Activated CD8-positive, alpha-beta memory T cell treated with anti-CD3 and anti-CD28 coated beads for 4 hours (primary cell): ENCODE results near the gene SH2D2A.

ENCODE experiments used
- DNase-seq, 2 donors: peaks; one replicate each; pipeline ENCODE4 v3.0.0-alpha.2; 2020; ENCODE audit warnings: low read depth in 2 of 2

The SH2D2A gene

DNA sequence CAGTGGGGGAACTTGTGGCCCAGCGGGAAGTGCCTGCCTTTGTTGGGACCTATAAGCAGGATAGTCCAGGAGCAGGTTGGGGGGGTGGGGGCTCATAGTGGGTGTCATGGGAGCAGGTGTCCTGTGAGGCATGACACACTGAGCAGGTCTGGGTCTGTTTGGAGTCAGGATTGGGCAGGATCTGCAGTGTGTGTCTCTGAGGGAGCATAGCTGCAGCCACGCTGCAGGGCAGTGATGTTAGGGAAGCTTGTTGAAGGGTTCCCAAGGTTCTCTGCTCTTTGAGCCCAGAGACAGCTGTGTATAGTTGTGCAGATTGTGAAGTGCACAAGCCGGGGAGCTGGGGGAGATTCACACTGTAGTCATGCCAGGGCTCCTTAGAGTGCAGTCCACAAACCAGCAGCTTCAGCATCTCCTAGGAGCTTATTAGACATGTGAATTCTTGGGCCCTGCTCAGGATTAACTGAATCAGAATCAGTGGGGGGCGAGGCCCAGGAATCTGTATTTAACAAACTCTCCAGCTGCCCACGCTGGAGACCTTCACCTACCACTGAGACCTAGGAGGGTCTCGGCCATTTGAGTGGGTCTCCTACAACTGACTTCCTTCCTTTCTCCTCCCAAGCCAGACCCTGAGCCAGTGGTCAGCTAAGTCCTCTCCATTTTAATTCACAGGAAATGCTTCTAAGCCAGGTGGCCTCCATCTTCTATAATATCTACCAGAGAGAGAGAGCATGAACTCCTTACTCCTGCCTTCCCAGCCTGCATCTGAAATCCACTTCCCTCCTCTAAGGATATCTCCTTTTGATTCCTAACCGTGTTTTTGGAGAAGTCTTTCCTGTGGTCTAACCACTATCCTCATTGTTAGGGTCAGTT, 31.2 kb upstream of the SH2D2A start:
- no peak for DNase-seq

DNA sequence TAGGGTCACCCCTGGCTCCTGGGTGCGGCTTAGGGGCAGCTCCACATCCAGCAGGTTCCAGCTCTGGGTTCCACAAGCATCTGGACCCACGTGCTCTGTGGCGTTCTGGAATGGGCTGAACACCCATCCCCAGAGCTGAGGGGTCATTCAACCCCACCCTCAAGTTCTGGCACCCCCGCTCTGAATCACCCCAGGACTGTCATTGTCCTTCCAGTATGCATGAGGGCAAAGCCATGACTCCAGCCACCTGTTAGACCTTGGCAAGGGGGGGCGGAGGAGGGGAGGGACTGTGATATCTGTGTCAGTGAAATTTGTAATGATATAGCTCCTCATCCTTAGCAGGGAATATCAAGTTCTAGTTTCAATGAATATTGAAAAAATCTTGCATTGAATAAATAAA, 30.0 kb upstream of the SH2D2A start:
- DNase-seq = no peak

DNA sequence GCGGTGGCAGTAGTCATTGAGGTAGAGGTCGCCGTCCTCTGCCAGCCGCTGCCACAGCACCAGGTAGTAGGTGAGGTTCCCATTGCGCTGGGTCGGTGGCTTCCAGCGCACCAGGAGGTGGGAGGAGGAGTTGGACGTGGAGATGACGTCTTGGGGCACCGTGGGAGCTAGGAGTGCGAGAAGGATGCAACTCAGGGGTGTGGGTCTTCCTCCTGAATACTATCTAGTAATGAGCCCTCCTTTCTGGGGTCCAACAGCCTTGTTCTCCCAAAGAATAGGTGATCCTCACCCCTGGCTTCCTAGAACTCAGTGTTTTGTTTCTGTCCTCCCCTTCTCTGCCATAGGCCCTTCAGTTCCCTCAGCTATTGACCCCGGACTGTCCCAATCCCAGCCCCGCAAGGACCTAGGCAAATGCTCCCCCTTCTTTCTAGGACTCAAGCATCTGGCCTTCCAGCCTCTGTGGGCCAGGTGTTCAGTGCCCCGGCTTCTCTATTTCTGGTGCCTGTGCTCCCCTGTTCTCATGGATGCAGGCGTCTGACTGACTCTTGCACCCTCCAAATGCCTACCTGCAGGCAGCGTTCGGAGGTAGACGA, 29.4 kb upstream of the SH2D2A start:
- DNase-seq = no peak

DNA sequence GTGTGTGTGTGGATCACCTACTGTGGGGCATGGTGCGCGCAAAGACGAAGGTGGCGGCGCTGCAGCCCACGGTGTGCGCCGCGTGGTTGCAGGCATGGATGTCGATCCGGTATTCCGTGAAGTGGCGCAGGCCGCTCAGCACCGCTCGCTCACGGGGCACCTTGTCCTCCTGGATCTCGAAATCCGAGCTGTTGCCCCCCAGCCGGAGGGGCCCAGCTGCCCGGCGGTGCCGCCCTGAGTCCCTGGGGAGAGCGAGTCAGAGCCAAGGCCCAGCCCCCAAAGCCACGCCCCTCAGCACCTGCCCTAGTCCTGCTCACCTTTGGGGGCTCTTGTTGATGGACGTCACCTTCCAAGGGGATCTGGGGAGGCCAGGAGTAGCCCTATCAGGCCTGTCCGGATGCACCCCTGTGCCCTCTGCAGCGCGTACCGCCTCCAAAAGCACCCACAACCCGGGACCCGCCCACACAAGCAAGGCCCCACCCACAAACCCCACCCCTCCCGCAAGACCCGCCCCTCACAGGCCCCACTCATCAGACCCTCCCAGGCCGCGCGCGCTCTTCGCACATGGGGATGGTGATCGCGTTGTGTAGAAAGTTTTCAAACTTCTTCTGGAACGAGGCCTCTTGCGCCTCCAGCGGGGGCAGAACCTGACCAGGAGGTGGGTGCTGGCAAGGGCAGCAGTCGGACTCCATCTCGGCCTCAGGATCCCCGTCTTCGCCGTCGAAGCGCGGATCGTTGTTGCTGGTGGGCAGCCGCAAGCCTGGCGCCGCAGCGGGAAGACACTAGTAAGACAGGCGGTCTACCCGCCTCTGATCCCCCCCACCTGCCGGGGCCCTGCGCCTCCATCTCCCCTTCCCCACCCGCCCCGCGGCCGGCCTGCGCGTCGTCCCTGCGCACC, 28.7 kb upstream of the SH2D2A start:
- no peak for DNase-seq

DNA sequence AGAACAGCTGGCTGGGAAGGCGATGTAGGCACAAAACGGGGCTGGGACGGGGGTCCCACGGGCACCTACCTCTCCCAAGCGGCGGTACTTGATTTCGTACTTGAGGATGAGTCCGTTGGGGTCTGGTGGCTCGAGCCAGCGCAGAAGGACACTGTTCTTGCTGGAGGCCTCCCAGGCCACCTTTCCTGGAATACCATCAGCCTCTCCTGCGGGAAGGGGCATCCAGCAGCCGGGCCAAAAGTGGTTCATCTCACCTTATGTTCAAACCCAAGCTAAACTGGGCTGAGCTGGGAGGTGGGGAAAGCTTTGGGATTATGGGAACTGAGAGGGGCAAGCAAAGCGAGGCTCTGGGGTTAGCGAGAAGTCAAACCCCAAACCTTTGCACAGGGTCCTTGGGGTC, 28.0 kb upstream of the SH2D2A start:
- no peak for DNase-seq

DNA sequence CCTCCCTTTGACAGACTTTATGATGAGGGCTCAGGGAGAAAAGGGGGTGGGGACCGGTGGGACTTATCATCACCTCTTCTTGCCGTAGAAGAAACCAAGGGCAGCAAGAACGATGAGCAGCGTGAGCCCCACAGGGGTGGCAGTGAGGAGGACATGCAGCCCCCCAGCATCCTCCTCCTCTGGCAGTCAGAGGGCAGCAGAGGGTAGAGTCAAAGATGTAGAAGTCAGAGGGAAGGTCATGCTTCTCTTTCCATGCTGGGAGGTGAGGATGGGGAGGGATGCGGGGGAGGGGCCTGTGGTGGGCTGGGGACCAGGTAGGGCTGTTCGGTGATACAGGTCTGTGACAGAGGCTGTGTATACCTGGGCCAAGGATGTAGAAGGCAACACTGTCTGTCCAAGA, 27.5 kb upstream of the SH2D2A start:
- DNase-seq = no peak

DNA sequence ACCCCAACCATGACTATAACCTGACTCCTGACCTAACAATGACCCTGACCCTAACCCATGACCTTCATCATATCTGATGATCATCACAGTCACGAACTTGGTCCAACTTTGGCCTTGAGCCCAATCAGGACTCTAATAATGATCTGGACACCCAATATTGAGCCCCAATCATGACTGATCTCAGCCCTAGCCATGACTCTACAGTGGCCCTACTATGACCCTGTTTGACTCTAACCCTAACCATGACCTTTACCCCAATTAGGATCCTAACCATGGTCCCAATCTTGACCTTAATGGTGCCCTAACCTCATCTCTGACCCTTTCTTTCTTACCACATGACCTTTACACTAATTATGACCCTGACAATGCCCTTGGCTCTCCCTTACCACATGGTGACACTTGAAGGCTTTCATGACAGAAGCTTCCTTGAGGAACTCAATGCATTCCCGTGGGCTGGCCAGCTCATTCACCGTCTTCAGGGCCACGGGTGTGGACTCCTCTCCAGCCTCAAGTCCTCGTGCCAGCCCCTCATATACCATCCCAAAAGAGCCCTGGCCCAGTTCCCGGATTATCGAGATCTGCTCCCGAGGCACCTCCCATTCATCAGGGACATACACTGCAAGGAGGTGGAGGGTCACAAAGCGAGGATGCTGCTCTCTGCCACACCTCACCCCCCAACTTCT, 26.1 kb upstream of the SH2D2A start:
- DNase-seq = no peak

DNA sequence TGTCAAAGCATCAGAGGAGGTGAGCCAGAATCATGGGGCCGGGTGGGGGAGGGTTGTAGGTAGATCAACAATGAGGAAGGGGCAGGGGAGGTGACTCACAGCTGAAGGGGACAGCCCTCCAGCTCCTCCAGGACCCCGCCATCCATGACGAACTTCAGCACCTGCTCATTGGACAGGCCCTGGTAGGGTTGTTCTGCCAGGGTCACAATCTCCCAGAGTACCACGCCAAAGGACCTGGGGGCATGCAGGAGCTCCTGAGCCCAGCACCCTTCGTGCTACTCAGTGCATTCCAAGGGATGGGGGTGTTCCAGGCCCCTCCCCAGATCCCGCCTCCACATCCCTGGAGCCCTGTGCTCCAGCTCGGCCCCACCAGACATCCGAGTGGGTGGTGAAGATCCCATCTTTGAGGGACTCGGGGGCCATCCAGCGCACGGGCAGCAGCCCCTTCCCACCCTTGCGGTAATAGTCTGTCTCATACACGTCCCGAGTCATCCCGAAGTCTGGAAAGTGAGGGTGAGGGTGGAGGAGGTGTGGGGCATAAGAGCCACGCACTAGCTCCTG, 24.7 kb upstream of the SH2D2A start:
- DNase-seq = no peak

DNA sequence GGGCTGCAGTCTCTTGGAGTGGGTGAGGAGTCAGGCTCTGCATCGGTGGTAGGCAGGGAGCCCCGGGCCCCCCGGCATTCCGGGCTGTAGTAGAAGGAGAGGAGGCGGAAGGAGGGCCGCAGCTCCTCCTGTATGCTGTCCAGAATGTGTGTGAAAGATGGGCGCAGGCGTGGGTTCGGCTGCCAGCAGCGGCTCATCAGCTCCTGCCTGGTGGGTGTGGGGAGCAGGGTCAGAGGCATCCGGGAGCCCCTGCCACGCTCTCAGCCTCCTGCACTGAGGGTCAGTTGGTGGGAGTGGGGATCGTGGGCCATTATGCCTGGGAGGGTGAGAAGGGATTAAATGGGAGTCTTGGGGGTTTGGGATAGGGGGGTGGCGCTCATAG, 24.2 kb upstream of the SH2D2A start:
- no peak for DNase-seq

DNA sequence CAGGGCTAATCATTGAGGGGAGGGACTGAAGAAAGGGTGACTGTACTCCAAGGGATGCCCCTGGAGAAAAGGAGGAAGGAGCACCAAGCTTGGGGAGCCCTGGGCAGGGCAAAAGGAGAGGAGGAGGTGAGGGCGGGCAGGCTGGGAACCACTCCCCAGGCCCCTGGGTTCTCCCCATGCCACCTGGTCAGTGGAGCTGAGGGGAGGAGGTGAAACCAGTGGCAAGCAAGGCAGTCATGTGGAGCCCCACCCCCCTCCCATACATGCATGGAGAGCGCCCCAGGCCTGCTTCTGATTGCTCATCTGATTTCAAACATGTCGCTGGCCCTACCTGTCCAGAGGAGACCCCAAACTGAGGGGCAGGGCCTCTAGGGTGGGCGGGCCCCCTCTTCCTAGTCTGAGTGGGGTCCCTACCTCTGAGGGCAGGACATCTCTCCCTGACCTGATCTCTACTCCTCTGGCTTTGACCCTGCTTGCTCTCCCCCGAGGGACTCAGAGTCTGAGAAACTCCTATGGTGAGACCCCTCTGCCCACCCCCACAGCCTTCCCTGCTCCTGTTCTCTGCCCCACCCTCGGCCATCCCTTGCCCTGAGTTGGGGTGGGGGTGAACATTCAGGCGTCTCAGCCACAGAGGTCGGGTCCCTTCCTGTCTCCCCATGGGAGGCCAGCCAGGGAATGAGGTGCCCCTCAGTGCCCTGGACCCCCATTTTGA, 23.7 kb upstream of the SH2D2A start:
- no peak for DNase-seq

DNA sequence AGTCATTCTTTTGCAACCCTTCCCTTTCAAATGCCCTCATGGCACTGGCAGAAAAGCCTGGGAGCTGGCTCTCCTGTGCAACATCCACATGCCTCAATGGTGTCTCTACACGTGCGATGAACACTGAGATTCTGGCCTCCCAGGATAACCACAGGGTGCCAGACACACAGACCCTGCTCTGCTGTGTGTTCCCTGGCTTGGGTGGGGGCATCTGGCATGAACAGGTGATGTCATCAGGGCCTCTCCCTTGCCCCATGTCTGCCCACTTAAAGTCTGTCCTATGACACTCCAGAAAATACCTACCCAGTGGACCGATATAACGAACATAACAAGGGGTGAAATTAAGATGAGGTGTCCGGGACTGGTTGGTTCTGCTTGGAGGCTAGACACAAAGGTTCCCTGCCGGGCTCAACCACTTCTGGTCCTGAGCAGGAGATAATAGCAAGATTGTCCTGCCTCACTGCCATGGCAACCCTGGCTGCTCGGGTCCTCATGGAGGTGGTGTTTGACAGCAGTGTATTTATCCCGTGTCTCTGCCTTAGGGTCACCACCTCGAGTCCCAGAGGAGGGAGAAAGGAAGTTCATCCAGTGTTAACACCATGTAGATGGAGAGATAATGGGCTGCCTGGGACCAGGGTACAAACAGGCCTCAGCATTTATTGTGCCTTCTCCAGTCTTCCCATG, 22.9 kb upstream of the SH2D2A start:
- DNase-seq = no peak

DNA sequence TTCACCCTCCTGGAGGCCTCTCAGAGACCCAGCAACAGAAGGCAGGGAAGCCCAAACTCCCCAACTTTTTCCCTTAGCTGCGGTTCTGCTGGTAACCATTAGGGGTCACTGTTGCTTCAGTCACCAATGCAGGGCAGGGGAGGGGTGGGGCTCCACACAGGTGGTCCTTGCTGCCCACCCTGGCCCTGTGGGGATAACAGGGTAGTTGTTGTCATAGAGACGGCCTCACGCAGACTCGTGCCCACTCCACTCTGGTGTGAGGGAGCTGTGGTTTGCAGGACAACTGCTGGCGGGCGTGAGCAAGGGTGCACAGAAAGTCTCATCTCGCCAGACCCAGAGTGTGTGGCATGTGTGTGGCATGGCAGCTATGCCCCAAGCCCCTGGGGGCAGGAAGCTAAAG, 22.3 kb upstream of the SH2D2A start:
- no peak for DNase-seq

DNA sequence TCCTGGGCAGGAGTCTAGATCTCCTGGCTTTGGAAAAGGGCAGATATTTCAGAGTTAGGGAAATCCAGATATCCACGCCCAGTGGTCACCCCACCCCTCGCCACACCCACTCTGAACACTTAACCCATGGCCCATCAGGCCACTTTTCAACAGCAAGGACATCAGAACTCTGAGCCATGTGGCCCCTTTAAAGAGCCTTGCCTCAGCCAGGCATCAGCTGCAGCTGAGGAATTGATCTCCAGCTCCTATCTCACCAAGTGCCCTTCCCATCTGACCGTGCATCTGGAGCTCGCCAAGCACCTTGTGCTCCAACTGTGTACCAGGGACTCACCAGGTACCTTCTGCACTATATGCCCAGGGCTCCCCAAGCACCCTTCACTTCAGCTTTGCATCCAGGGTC, 20.2 kb upstream of the SH2D2A start:
- DNase-seq = no peak

DNA sequence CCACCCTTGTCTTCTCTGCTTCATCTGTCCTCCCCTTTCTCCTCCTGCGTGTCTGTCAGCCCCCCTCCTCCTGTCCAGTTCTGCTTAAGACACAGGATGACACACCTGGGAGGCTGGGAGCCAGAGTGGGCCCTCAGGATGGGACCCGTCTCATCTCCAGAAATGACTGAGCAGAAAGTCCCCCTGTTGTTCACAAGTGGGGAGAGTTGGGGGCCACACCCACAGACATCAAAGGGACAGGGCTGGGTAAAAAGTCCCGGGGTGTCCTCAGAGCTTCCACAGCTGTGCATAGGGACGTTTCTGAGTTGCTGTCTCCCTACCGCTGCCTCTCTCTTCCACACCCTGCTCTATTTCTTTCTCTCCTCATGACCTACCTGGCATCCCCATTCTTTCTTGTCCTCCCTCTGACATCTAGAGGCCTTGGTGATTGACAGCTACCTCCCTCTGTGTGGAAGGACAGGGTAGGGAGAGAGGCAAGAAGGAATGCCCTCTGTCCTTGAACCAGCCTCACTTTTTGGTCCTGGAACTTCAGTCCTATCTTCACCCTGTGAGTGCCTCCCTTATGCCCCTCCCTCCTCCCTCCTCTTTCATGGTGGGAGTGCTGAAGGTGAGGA, 19.5 kb upstream of the SH2D2A start:
- no peak for DNase-seq

DNA sequence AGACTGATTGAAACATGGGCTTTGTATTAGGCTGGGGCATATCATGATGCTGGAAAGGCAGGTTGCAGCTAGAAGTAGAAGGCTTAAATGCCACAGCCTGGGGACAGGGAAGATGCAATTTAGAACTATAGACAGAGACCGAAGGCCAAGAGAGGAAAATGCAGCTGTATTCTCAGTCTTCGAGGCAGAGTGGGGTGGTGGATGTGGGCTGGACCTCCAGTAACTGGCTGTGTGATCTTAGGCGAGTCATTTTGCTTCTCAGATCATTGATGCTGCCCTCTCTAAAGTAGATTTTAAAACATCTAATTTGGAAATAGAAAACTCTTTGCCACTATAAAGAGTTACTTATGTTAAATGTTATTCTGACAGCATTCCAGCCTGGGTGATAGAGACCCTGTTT, 17.7 kb upstream of the SH2D2A start:
- DNase-seq = no peak

DNA sequence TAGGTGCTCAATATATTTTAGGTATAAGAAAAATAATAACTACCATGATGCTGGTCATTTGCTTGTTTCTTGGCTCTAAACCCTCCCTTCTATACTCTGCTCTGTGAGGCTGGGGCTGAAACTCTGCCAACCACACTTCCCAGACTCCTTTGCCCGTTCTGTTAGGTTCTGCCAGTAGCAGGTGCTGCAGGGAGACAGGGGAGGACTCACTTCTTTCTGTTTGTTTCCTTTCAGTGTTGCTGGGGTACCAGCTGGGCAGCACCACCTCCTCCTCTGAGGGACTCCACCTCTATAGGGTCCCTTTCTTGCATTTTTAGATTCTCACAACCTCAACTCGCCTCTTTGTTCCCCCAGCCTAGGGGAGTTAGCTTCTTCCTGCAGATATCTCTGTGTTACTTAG, 17.0 kb upstream of the SH2D2A start:
- DNase-seq = no peak

DNA sequence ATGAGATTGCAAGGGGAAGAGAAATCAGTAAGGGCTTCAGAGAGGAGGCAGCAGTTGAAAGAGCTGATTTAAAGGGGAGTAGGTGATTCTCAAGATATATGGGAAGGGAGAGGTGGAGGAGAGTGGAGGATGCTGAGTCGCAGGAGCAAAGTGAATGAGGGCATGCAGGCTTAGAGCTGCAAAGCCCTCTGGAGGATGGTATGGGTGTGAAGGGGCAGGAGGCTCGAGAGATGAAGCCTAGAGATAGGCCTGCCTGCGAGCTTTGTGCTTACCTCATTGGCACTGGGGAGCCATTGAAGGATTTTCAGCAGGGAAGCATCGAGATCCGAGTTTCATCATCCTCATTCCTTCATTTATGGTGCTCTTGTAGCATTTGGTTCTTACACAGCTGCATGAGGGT, 15.8 kb upstream of the SH2D2A start:
- no peak for DNase-seq

DNA sequence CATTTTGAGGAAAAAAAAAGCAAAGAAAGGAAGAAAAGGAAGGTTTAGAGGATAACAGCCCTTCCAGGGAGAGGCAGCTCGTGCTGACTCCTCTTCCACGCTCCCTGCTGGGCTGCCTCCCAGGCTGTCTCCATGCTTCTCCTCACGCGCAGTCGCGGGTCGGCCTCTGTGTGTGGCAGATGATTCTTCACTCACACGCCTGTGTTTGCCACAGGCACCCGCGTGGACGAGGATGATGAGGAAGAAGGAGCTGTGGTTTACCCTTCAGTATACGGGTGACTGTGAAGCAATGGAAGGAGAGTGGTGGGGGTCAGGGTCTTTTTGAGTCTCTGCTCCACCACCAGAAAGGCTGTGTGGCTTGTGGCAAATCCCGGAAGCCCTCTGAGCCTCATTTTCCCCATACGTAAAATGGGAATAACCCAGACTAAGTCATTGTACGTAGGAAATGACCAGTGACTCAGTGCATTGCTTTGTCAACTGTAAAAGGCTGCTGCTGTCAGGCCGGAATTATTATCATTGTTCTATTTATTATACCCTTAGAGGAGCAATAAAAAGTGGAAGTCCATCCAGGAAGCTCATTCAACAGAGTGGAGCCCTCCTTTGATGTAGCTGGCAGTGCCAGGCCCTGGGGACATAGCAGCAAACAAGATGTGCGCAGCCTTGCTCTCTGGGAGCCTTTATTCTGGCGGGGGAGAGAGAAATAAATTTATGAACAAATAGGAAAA, 11.9 kb upstream of the SH2D2A start:
- DNase-seq = no peak

DNA sequence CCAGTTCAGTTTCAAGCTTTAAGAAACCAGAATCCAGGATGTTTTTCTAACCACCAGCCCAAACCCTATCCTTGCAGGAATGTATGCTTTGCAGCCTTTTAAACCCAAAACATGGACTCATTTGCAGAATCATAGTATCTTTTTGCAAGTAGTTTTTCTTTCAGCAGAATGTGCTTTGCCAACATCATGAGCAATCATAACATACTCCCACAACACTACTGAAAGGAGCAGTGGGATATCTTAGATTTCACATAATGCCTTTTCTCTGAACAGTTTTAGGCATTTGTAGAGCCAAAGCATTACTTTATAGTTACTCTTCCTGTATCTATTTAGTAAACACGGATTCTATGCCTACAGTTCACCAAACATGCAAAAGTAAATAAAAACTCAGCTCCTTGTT, 10.0 kb upstream of the SH2D2A start:
- DNase-seq = no peak
